ENCODE results near the gene DNAJC4. TPM values are rescaled to one million over a fixed set of nuclear protein-coding genes. Genes with fewer than 3 reads are reported as not detected.

DNAJC4 gene
- total and polyA plus RNA-seq, 7 donors = 25.7 to 68.1 (median 29.6) TPM

GRCh38 chr11:64259533-64260067, 29.3 kb downstream of the DNAJC4 start:
- TF ChIP-seq POLR2A (IDR thresholded peaks at IDR 0.05) = no peak
- TF ChIP-seq POLR2AphosphoS5 (IDR thresholded peaks at IDR 0.05) = no peak
- TF ChIP-seq, protein P1, sequence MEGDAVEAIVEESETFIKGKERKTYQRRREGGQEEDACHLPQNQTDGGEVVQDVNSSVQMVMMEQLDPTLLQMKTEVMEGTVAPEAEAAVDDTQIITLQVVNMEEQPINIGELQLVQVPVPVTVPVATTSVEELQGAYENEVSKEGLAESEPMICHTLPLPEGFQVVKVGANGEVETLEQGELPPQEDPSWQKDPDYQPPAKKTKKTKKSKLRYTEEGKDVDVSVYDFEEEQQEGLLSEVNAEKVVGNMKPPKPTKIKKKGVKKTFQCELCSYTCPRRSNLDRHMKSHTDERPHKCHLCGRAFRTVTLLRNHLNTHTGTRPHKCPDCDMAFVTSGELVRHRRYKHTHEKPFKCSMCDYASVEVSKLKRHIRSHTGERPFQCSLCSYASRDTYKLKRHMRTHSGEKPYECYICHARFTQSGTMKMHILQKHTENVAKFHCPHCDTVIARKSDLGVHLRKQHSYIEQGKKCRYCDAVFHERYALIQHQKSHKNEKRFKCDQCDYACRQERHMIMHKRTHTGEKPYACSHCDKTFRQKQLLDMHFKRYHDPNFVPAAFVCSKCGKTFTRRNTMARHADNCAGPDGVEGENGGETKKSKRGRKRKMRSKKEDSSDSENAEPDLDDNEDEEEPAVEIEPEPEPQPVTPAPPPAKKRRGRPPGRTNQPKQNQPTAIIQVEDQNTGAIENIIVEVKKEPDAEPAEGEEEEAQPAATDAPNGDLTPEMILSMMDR (IDR thresholded peaks at IDR 0.05) = no peak
- TF ChIP-seq EP300 (IDR thresholded peaks at IDR 0.05) = no peak
- DNase-seq = no peak
- Histone ChIP-seq H3K9me3 (no peaks in the 10 kb centered on the region), H3K4me1 (no peaks in the 10 kb centered on the region), H3K27me3 (no peaks in the 10 kb centered on the region), H3K4me3 (no peak overlapping the region), H3K36me3 (peaks cover 7 to 79% (median 50%) of the 10 kb centered on the region in 4 donors), H3K27ac (no peak overlapping the region)
- intact Hi-C loops (cut with DNase I) = no loop called here
- WGBS, 2 donors = 76 to 77% methylated on average over 4 of the region's 4 CpGs

DNA sequence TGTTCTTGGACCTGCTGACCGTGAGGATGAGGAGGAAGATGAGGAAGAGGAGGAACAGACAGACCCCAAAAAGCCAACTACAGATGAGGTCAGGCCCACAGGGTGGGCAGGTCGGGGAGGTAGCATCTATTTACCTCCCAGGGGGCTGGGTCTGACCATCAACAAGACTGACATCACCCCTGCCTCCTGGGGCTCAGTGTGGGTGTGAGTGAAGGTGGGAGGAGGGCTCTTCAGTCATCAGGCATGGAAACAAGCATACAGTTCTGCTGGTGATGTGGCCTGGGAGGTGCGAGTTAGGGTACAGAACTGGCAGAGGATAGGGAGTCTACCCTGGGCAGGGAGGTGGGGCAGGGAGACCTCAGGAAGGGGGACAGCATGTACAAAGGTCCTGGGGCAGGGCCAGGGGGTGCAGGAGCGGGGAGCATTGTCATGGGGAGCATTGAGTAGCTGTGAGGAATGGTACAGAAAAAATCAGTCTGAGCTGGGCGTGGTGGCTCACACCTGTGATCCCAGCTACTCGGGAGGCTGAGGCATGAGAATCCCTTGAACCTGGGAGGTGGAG, 29.9 kb downstream of the DNAJC4 start:
- intact Hi-C loops (cut with DNase I) = no loop called here
- TF ChIP-seq, protein P1 (IDR thresholded peaks at IDR 0.05) = no peak
- TF ChIP-seq POLR2AphosphoS5 (IDR thresholded peaks at IDR 0.05) = no peak
- TF ChIP-seq EP300 (IDR thresholded peaks at IDR 0.05) = no peak
- no peak for TF ChIP-seq POLR2A (IDR thresholded peaks at IDR 0.05)
- H3K27ac ChIP-seq = no peak overlapping the region

GRCh38 chr11:64261556-64262080, 31.3 kb downstream of the DNAJC4 start:
- Histone ChIP-seq H3K9me3 (no peaks in the 10 kb centered on the region), H3K36me3 (peaks cover 0 to 77% (median 49%) of the 10 kb centered on the region in 4 donors), H3K27me3 (no peaks in the 10 kb centered on the region), H3K27ac (no peak overlapping the region), H3K4me3 (no peak overlapping the region), H3K4me1 (no peaks in the 10 kb centered on the region)
- DNase-seq = no peak
- 91 to 95% methylated on average over 18 of the region's 18 CpGs for WGBS, 2 donors
- intact Hi-C loops (cut with DNase I) = no loop called here
- no peak for TF ChIP-seq POLR2AphosphoS5 (IDR thresholded peaks at IDR 0.05)
- TF ChIP-seq, protein P1 (IDR thresholded peaks at IDR 0.05) = no peak
- no peak for TF ChIP-seq POLR2A (IDR thresholded peaks at IDR 0.05)
- TF ChIP-seq EP300 (IDR thresholded peaks at IDR 0.05) = no peak

More for the DNA sequence above, 29.9 kb downstream of the DNAJC4 start:
- no peaks in the 10 kb centered on the region for H3K4me1 ChIP-seq
- peaks cover 7 to 77% (median 49%) of the 10 kb centered on the region in 4 donors for H3K36me3 ChIP-seq
- no peaks in the 10 kb centered on the region for H3K9me3 ChIP-seq
- H3K4me3 ChIP-seq = no peak overlapping the region
- no peaks in the 10 kb centered on the region for H3K27me3 ChIP-seq
- 93 to 94% methylated on average over 6 of the region's 6 CpGs for WGBS, 2 donors
- no peak for DNase-seq

DNA sequence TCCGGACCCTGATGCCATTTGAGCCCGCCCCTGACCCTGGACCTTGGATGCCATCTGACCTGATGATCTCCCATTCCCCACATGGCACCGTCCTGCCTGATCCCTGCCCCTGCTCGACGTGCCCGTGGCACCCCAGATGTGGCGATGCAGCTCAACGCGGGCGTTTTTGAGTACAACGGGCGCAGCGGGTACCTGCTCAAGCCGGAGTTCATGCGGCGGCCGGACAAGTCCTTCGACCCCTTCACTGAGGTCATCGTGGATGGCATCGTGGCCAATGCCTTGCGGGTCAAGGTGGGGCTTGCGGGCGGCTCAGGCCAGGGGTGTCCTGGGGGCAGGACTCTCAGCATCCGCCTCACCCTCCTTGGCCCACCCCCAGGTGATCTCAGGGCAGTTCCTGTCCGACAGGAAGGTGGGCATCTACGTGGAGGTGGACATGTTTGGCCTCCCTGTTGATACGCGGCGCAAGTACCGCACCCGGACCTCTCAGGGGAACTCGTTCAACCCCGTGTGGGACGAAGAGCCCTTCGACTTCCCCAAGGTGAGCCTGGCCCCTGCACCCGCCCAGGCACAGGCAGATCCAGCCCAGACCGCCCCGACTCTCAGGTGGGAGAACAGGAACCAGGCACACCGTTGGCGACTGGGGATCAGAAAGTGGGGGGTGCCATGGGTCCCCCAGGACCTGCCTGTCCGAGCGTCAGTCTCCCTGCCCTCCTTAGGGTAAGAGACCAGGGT, 32.1 kb downstream of the DNAJC4 start:
- H3K27ac ChIP-seq = no peak overlapping the region
- H3K27me3 ChIP-seq = no peaks in the 10 kb centered on the region
- intact Hi-C loops (cut with DNase I) = no loop called here
- H3K9me3 ChIP-seq = no peaks in the 10 kb centered on the region
- peaks cover 0 to 6% (median 5%) of the 10 kb centered on the region in 4 donors for H3K4me1 ChIP-seq
- peaks cover 0 to 75% (median 47%) of the 10 kb centered on the region in 4 donors for H3K36me3 ChIP-seq
- no peak overlapping the region for H3K4me3 ChIP-seq
- DNase-seq = no peak
- 94 to 96% methylated on average over 42 of the region's 42 CpGs for WGBS, 2 donors
- TF ChIP-seq, protein P1 (IDR thresholded peaks at IDR 0.05) = no peak
- TF ChIP-seq POLR2A (IDR thresholded peaks at IDR 0.05) (no peak), POLR2AphosphoS5 (IDR thresholded peaks at IDR 0.05) (no peak), EP300 (IDR thresholded peaks at IDR 0.05) (no peak)

Data from sigmoid colon (tissue), 7 donors.